GM18526 (cell line): ENCODE data around the gene SKOR2.

Source experiments
- POLR2A ChIP-seq: IDR thresholded peaks from 3 replicates; pipeline ENCODE4 v1.6.1; 2011; ENCODE audit not compliant: insufficient read length; ENCODE audit errors: extremely low read depth

Gene SKOR2

DNA sequence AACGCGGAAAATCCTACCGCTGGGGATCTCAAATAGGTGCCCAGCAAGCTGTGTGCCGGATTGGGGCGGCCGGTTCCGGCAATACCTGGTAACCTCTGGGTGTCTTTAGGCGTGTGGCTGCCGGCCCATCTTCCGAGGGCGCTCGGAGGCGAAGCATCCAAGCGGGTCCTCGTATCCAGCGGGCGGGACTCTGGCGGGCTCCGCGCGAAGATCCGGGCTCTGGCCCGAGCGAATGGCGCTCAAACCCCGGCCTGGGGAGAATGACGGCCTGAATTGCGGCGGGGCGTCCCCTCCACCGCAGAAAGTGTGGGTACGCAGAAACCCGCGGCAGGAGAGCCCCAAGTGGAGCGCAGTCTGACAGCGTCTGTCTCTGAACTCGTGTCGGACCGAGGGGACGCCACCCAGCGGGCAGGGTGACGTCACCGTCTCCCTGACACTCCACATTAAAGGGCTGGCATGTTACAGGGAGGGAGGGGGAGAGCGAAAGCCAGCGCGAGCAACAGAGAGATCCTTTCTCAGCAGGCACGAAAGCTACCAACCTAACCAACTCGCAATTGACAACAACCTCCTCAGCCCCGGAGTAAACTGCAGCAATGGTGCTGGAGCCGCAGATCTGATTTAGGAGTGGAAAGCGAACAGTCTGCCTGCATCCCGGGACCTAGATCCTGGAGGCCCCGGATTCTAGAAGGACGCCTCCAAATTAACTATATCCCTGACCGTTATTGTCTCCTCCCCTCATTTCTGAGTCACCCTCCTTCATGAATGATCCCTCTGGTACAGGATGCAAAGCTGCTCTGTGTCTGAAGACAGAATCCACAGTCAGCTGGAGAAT lies at the start of gene SKOR2:
Gene SKOR2, minus strand, starts transcription at position 372 of the 832 bp plus-strand sequence. CDS start 2,477 bp downstream, outside the sequence.
- TF ChIP-seq POLR2A: no peak

DNA sequence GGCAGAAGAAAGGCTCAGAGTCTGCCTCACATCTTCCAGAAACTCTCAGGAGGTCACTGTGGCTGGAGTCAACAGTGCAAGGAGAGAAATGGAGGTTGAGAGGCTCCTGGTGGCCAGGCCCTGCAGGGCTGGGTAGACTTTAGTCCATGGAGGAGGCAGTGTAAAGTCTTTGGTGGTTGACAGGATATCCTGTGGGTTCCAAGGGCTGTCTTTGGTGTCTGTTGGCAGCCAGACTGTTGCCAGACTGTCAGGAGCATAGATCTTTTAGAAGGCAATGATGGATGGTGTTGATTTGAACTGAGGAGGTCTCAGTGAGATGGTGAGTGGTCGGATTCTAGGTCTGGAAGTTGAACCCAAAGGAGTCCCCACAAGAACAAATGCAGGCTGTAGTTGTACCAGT lies 45.0 kb upstream of the SKOR2 start:
- TF ChIP-seq POLR2A: no peak

- no peak for TF ChIP-seq POLR2A
These were observed 43.3 kb upstream of the SKOR2 start for GRCh38 chr18:47294801-47295200.

DNA sequence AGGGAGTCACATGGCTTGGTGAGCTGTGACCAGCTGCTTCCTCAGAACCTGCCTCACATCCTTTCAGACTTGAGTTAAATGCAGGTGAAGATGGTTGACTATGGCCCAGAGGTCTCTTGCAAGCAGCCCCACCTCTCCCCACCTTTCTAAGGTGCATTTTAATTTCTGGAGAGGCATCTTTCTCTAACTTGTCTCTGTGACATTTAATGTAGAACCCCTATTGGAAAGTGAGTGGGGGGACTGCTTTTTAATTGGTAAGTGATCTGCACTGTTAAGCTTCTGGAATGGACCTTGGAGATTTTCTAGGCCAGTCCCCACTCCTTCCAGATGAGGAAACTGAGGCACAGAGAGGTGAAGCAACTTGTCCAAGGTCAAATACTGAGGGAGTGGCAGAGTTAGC lies 37.3 kb upstream of the SKOR2 start:
- no peak for TF ChIP-seq POLR2A

- no peak for TF ChIP-seq POLR2A
These were observed 36.6 kb upstream of the SKOR2 start for GRCh38 chr18:47287911-47288585.

DNA sequence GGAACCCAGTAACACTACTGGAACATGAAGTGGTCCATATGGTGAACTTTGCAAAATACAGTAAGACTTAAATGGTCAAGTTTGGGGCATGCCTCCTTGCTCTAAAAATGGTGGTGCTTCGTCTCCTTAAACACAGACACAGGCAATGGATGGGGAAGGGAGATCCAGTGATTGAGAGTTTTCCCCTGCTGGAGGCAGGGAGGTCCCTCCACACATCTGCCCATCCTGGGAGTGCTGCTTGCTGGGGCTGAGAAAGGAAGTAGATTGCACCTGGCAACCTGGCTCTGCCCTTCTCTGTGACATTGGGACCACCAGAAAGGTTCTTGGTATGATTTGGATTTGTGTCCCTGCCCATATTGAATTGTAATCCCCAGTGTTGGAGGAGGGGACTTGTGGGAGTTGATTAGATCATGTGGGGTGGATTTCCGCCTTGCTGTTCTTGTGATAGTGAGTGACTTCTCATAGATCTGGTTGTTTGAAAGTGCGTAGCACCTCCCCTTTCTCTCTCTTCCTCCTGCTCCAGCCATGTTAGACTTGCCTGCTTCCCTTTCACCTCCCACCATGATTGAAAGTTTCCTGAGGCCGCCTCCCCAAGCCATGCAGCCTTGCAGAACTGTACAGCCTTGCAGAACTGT lies 35.4 kb upstream of the SKOR2 start:
- no peak for TF ChIP-seq POLR2A

- TF ChIP-seq POLR2A: no peak
These were observed 34.0 kb upstream of the SKOR2 start for GRCh38 chr18:47285456-47285855.

DNA sequence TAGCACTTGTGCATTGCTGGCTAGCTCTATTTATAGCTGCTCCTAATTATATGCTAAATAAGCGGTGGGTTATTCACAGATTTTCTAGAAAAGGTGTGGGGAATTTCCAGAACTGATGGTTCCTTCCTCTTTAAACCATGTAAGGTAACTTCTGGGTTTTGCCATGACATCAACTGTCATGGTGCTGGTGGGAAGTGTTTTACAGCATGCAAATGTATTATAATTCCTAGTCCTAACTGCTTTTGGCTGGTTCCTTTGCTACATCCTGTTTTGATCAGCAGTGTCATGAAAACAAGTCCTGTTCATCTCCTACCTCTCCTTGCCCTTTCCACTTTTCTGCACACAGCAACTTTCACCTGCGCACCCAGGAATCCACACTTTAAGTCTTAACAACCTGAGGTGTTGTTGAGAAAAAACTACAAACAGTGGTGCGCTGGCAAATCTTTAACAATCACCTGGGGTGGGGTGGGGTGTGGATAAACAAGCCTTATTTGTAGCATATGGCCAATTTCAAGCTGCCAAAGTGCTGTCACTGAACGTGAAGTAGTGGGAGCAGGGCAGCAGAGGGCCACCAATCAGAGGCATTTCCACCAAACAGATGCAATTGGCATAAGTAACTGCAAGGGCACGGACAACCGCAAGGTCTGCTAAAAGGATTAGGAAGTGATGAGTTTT lies 33.4 kb upstream of the SKOR2 start:
- TF ChIP-seq POLR2A: no peak

DNA sequence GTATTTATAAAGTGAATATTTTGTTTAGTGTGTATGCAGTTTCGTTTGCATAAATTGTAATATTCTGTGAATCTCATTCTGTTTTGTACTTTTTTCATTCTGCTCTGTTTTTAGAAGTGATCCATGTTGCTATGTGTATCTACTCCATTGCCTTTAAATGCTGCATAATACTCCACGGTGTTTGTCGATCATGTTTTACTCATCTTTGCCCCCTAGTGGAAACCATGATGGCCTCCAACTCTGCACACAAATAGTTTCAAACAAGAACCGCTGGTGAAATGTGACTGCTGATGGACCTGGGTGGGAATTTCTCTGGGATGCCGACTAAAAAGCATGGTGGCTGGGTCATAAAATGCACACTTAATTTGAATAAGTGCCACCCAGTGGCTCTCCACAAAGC lies 32.0 kb upstream of the SKOR2 start:
- TF ChIP-seq POLR2A: no peak

DNA sequence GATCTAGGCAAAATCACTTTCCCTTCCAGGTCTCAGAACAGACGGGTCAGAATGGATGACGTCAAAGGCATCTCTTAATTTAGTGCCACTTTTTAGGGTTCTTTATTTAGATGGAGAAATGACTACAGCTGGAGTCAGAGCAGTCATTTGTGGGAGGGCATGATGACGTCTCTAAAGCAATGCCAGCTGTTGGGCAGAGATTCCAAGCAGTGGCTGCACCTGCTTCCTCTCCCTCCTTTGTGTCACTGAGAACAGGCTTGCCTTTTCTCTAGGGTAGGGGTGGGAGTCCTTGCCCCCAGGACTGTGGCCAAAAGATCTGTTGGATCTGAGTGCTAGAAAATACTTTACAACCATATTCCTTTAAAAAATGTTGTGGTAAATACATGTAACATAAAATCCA lies 28.7 kb upstream of the SKOR2 start:
- TF ChIP-seq POLR2A: no peak

- TF ChIP-seq POLR2A: no peak
These were observed 23.5 kb upstream of the SKOR2 start for GRCh38 chr18:47274961-47275360.

DNA sequence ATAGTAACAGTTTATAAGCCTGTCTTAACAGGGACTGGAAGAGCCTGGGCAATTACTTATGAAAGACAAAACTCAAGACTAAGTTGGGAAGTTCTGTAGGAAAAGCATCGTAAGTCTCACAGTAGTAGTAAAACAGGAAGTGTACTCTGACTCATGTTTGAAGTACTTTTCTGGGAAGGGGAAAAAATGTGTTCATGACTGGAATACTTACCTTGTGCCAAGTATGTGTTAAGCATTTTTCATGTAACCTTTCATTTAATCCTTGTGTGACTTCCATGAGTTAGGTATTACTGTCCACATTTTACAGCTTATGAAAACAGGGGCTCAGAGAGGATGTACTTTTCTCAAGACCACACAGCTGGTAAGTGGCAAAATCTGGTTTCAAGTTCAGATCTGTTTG lies 13.7 kb upstream of the SKOR2 start:
- no peak for TF ChIP-seq POLR2A

DNA sequence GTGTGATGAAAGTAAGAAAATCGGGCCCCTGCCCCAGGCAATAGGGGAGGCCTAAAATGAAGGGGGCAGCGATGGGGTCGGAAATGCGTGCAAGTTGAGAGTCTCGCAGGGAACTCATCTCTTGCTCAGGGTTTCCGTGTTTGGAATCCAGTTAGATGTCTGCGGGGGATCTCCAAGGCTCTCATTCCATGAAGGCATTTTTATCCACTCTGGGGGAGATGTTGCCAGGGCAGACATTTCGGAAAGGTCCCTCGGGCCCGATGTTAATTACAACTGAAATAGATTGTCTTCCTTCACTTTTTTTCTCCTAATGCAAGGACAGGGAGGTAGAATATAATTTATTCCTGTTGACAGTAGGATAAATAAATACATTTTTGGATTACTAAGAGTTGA lies 12.8 kb upstream of the SKOR2 start:
- TF ChIP-seq POLR2A: no peak

- no peak for TF ChIP-seq POLR2A
These were observed 12.2 kb upstream of the SKOR2 start for GRCh38 chr18:47263430-47264307.

GRCh38 chr18:47263150-47263429 lies 11.6 kb upstream of the SKOR2 start:
- TF ChIP-seq POLR2A: no peak
